Gastroesophageal sphincter (tissue), 3 donors: ENCODE results near the gene APPL2.

Experiments used
- POLR2A ChIP-seq, 2 donors: fragments of 450-650 bp; IDR thresholded peaks; one replicate each; pipeline ENCODE4 v1.6.1; 2017; ENCODE audit warnings: antibody characterized with exemption in 2 of 2, mild to moderate bottlenecking in 2 of 2, moderate library complexity in 1 of 2
- POLR2AphosphoS5 ChIP-seq: sonication (generic); formaldehyde crosslinking; IDR thresholded peaks from one replicate; pipeline ENCODE4 v1.6.1; 2017; ENCODE audit warnings: antibody characterized with exemption
- TF ChIP-seq, protein P1 (sequence below), 4 experiments: fragments of 200-600 bp in 2 of 4; fragments of 450-650 bp in 2 of 4; sonication (generic) in 1 of 4; IDR thresholded peaks; one replicate each; pipeline ENCODE4 v1.5.1; 2017 to 2019; ENCODE audit warnings: antibody characterized with exemption in 4 of 4, mild to moderate bottlenecking in 2 of 4, moderate library complexity in 2 of 4

GRCh38 chr12:105194947-105195346, 41.0 kb downstream of the APPL2 start:
- TF ChIP-seq, protein P1, sequence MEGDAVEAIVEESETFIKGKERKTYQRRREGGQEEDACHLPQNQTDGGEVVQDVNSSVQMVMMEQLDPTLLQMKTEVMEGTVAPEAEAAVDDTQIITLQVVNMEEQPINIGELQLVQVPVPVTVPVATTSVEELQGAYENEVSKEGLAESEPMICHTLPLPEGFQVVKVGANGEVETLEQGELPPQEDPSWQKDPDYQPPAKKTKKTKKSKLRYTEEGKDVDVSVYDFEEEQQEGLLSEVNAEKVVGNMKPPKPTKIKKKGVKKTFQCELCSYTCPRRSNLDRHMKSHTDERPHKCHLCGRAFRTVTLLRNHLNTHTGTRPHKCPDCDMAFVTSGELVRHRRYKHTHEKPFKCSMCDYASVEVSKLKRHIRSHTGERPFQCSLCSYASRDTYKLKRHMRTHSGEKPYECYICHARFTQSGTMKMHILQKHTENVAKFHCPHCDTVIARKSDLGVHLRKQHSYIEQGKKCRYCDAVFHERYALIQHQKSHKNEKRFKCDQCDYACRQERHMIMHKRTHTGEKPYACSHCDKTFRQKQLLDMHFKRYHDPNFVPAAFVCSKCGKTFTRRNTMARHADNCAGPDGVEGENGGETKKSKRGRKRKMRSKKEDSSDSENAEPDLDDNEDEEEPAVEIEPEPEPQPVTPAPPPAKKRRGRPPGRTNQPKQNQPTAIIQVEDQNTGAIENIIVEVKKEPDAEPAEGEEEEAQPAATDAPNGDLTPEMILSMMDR (IDR thresholded peaks at IDR 0.05): no peak
- TF ChIP-seq POLR2AphosphoS5 (no peak), POLR2A (IDR thresholded peaks at IDR 0.05) (no peak)
